BLaER1 (cell line): ENCODE measurements around the gene ZDHHC8.

Experiments
- H3K27ac ChIP-seq: shearing (Covaris generic); formaldehyde crosslinking; 2 replicates; pipeline ENCODE4 v1.8.1; 2022
- H3K27me3 ChIP-seq: shearing (Covaris generic); formaldehyde crosslinking; 2 replicates; pipeline ENCODE4 v1.8.1; 2022
- H3K36me3 ChIP-seq: shearing (Covaris generic); formaldehyde crosslinking; 2 replicates; pipeline ENCODE4 v1.8.1; 2022
- H3K4me1 ChIP-seq: shearing (Covaris generic); formaldehyde crosslinking; 2 replicates; pipeline ENCODE4 v1.8.1; 2022
- H3K4me2 ChIP-seq: shearing (Covaris generic); formaldehyde crosslinking; 2 replicates; pipeline ENCODE4 v1.8.1; 2022
- H3K4me3 ChIP-seq: shearing (Covaris generic); formaldehyde crosslinking; 2 replicates; pipeline ENCODE4 v1.8.1; 2022
- H3K9ac ChIP-seq: shearing (Covaris generic); formaldehyde crosslinking; 2 replicates; pipeline ENCODE4 v1.8.1; 2022
- H3K9me3 ChIP-seq: shearing (Covaris generic); formaldehyde crosslinking; 2 replicates; pipeline ENCODE4 v1.8.1; 2022
- H4K20me1 ChIP-seq: shearing (Covaris generic); formaldehyde crosslinking; 2 replicates; pipeline ENCODE4 v1.8.1; 2022
- Cebpa-rat ChIP-seq: shearing (Covaris generic); IDR thresholded peaks from 2 replicates; pipeline ENCODE4 v1.8.1; 2022

ZDHHC8 gene

DNA sequence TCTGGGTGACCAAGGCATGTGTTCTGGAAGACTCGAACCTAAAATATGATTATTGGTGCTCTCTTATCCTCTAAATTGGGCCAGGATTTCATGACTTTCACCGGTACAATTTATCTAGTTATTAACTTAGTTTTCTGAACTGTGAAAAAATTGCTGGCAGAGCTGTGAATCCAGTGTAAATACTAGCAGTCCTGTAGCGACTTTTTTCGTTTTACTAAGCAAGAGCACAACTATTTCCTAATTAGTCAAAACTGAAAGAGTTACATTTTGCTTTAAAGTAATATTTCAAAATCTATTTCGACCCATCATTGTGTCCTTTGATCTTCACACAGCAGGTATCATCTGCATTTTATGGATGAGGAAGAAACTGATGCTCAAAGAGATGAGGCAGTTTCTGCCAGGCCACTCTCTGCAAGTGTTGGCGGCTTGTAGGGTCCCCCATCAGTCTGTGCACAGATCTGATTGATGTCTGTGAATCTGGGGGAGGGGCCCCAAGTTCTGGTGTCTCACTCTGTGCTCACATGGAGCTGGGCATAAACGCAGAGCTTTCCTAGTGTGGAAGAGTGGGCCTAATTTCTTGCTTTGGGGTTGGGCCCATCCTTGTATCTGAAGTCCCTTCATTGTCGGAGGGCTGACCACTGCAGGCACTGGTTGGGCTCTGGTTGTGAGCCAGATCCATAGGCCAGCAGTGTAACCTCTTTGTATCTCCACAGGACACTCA lies 13.1 kb upstream of the ZDHHC8 start:
- Histone ChIP-seq H3K4me2 (peak overlapping the region; percentile 89), H3K27ac (peak overlapping the region; percentile 98), H3K4me3 (peak overlapping the region; percentile 98), H3K9ac (peak overlapping the region; percentile 99), H3K9me3 (no peaks in the 10 kb centered on the region), H4K20me1 (peaks cover 73% of the 10 kb centered on the region), H3K27me3 (no peaks in the 10 kb centered on the region), H3K4me1 (peaks cover 55% of the 10 kb centered on the region), H3K36me3 (peaks cover 74% of the 10 kb centered on the region)
- TF ChIP-seq Cebpa-rat: no peak

DNA sequence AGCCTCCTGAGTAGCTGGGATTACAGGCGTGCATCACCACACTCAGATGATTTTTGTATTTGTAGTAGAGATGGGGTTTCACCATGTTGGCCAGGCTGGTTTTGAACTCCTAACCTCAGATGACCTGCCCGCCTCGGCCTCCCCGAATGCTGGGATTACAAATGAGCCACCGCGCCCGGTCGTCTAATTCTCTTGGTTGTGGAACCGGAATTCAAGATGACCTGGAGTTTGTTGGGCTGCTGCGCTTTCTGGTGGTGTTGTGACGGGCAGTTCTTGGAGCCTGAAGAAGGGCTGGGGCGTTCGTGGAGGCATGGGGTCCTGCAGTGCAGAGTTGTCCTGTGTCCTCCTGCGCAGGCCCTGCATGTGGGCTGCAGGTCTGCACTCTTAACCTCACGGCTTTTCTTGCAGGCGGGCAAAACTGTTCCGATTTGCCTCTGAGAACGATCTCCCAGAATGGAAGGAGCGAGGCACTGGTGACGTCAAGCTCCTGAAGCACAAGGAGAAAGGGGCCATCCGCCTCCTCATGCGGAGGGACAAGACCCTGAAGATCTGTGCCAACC lies 9.7 kb upstream of the ZDHHC8 start:
- Histone ChIP-seq H3K27ac (no peak overlapping the region; the same call in 1 of the 2 replicates), H3K9me3 (no peaks in the 10 kb centered on the region), H3K36me3 (peaks cover 80% of the 10 kb centered on the region), H3K27me3 (no peaks in the 10 kb centered on the region), H3K4me1 (peaks cover 77% of the 10 kb centered on the region), H3K9ac (peak overlapping the region; percentile 34; the same call in 1 of the 2 replicates), H3K4me2 (no peak overlapping the region), H3K4me3 (no peak overlapping the region), H4K20me1 (peaks cover 82% of the 10 kb centered on the region)
- no peak for TF ChIP-seq Cebpa-rat

DNA sequence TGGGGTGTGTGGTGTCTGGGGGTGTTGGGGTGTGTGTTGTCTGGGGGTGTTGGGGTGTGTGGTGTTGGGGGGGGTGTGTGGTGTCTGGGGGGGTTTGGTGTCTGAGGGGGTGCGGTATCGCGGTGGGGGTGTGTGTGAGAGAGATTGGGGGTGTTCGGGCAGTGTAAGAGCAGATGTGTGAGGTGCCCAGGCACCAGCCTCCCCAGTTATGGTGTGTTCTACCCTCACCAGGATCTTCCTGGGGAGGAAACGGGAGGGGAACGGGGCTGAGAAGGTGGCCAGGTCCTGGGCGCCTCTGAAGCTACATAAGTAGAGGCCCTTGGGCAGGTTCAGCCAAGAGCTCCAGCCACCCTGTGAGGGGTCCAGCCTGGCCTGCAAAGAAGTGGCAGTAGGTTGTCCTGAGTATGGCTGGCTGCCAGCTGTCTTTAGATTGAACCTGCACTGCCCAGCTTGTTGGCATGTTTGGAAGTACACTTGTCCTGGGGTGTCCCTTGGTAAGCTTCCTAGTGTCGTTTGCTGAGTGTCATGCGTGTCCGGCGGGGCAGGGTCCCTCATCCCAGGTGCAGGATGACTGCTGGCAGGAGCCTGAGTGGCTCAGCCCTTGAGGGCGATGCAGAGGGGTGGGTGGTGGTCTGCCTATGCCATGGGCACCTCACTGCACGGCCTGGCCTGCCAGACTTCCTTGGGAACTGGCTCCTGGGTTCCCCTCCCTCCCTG lies 8.1 kb upstream of the ZDHHC8 start:
- peak overlapping the region; percentile 32 for H3K9ac ChIP-seq
- peaks cover 95% of the 10 kb centered on the region for H3K36me3 ChIP-seq
- H3K9me3 ChIP-seq: no peaks in the 10 kb centered on the region
- peak overlapping the region; percentile 4; the same call in 1 of the 2 replicates for H3K4me2 ChIP-seq
- H3K4me1 ChIP-seq: peaks cover 91% of the 10 kb centered on the region
- no peak overlapping the region for H3K4me3 ChIP-seq
- H3K27ac ChIP-seq: 0 out of 2 replicates have a peak overlapping the region, but pooled peaks have one; percentile 22
- TF ChIP-seq Cebpa-rat: no peak
- peaks cover 92% of the 10 kb centered on the region for H4K20me1 ChIP-seq
- no peaks in the 10 kb centered on the region for H3K27me3 ChIP-seq

DNA sequence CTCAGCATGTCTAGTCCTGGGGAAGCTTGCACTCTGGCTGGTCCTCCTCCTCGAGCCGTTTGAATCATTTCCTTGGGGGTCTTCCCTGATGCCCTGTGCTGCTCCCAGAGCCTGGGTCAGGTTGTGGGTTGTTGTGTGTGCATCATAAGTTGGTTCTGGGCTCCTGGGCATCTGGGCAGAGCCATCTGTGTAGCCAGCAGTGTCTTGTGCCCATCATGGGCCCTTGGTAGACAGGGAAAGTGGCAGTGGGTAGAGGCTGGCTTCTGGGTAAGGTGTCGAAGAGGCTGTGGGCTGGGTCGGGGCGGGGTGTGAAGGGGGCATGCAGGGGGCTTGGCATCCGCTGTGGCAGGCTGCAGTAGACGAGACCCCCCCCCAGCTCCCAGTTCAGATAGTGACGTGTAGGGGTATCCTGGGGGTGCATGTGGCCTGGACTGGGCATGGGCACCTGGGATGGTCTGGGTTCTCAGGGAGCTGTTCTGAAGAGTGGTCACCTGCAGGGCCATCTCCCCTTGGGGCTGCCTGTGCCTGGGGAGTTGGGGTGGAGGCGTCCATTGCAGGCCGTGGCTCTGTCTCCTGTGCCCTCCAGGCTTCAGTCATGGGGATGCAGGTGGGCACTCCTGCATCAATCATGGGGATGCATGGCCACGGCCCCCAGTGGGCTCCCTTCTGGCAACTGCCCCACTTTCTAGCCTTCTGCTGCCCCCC lies 7.4 kb upstream of the ZDHHC8 start:
- peaks cover 93% of the 10 kb centered on the region for H3K36me3 ChIP-seq
- H3K9ac ChIP-seq: peak overlapping the region; percentile 42
- H4K20me1 ChIP-seq: peaks cover 92% of the 10 kb centered on the region

DNA sequence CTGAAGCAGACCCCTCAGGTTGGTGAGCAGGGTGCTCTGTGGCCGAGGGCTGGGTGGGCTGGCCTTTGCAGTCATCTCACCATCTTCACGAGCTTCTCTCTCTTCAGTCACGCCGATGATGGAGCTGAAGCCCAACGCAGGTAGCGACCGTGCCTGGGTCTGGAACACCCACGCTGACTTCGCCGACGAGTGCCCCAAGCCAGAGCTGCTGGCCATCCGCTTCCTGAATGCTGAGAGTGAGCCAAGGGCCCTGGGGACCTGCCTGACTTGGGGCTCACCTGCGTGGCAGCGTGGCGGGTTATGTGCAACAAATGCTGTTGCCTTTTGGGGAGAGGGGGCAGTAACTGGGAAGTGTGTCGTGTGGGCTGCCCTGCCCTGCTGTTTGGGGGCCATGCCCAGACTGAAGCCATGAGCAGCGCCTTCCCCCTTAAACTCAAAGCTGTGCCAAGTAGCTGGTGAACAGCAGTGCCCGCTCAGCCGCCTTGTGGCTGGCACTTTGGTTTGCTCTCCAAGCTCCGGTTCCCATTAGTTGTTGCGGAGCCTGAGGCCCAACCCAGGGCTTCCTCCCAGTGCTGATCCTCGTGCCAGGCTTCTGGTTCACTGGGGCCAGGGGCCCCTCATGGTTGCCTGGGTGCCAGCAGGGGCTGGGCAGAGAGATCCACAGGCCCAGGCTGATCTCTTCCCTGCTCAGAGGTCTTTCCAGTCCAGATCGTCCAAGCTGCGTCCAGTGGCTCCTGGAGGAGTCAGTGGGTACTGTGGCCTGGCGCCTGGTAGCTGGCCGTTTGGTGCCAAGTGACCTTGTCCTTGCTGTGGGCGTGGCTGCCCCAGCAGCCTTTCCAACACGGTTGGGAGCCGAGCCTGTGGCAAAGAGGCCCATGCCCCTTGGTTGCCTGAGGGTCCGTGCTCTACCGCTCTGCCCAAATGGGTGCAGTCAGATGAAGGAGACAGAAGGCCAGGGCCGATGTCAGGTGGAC lies 6.1 kb upstream of the ZDHHC8 start:
- H3K4me2 ChIP-seq: peak overlapping the region; percentile 79
- H3K9me3 ChIP-seq: no peaks in the 10 kb centered on the region
- H3K27ac ChIP-seq: peak overlapping the region; percentile 79
- H3K4me1 ChIP-seq: peaks cover 91% of the 10 kb centered on the region
- no peaks in the 10 kb centered on the region for H3K27me3 ChIP-seq
- TF ChIP-seq Cebpa-rat: no peak
- peak overlapping the region; percentile 72 for H3K9ac ChIP-seq
- H3K36me3 ChIP-seq: peaks cover 80% of the 10 kb centered on the region
- H4K20me1 ChIP-seq: peaks cover 87% of the 10 kb centered on the region
- peak overlapping the region; percentile 31 for H3K4me3 ChIP-seq

More for the DNA sequence above, 7.4 kb upstream of the ZDHHC8 start:
- H3K4me1 ChIP-seq: peaks cover 91% of the 10 kb centered on the region
- no peak overlapping the region for H3K4me3 ChIP-seq
- H3K4me2 ChIP-seq: peak overlapping the region; percentile 79
- TF ChIP-seq Cebpa-rat: no peak
- H3K9me3 ChIP-seq: no peaks in the 10 kb centered on the region
- no peaks in the 10 kb centered on the region for H3K27me3 ChIP-seq
- H3K27ac ChIP-seq: peak overlapping the region; percentile 44

DNA sequence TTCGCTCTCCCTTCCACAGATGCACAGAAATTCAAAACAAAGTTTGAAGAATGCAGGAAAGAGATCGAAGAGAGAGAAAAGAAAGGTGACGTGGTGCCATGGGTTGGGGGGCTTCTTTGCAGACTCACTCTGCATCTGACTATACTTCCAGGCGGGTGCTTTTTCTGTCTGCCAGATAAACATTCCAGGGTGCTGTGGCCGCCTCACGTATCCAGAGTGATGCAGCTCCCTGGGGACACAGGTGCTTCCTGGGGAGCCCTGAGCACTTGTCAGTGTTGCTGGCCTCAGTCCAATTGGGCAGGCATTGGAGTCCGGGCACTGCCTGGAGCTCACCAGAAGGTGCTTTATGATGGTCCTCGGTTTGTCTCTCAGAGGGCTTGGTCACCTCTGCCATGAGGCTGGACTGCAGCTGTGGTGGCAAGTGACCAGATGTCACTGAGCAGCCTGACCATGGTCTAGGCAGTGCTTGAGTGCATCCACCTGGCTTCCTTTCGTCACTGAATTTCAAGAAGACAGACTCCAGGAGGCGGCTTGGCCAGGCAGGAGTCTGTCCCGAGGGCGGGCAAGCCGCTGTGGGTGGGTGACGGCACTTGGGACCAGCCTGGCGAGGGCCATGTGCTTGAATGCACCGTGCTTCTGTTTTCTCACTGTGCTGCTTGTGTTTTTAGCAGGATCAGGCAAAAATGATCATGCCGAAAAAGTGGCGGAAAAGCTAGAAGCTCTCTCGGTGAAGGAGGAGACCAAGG lies 5.1 kb upstream of the ZDHHC8 start:
- Histone ChIP-seq H3K27me3 (no peaks in the 10 kb centered on the region), H4K20me1 (peaks cover 77% of the 10 kb centered on the region), H3K36me3 (peaks cover 71% of the 10 kb centered on the region), H3K9ac (peak overlapping the region; percentile 72), H3K27ac (peak overlapping the region; percentile 79), H3K4me2 (peak overlapping the region; percentile 79), H3K9me3 (no peaks in the 10 kb centered on the region), H3K4me1 (peaks cover 86% of the 10 kb centered on the region), H3K4me3 (peak overlapping the region; percentile 31)
- TF ChIP-seq Cebpa-rat: no peak

DNA sequence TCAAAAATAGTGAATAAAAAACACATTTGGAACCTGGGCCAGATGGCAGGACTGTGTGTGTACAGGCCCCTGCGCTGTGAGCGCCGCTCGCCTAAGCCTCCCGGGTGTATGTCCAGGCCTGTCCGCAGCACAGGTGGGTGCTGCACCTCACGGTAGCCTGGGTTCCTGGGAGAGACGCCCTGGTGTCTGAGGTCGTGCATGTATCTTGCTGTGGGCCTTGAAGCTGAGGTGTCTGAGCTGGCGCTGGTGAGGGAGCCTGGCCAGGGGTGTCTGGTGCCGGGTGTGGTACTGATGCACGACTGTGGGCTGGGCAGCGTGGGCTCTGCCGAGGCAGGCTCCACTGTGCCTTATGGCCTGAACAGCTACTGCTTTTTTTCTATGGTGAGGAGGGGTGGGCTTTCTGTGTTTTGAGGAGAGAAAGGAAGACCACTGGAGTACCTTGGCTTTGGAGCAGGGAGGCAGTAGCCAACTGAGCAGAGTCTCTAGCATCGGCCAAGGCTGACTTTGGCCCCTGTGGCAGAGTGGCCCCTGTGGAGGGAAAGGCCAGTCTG lies 4.2 kb upstream of the ZDHHC8 start:
- TF ChIP-seq Cebpa-rat: no peak
- Histone ChIP-seq H3K9ac (peak overlapping the region; percentile 40; the same call in 1 of the 2 replicates), H3K9me3 (no peaks in the 10 kb centered on the region), H3K27ac (peak overlapping the region; percentile 79; the same call in 1 of the 2 replicates), H3K36me3 (peaks cover 61% of the 10 kb centered on the region), H3K4me1 (peaks cover 79% of the 10 kb centered on the region), H4K20me1 (peaks cover 72% of the 10 kb centered on the region), H3K27me3 (no peaks in the 10 kb centered on the region), H3K4me3 (no peak overlapping the region; the same call in 1 of the 2 replicates), H3K4me2 (peak overlapping the region; percentile 79)
